ENCODE measurements around the gene SETDB2.

SETDB2 gene, protein sequence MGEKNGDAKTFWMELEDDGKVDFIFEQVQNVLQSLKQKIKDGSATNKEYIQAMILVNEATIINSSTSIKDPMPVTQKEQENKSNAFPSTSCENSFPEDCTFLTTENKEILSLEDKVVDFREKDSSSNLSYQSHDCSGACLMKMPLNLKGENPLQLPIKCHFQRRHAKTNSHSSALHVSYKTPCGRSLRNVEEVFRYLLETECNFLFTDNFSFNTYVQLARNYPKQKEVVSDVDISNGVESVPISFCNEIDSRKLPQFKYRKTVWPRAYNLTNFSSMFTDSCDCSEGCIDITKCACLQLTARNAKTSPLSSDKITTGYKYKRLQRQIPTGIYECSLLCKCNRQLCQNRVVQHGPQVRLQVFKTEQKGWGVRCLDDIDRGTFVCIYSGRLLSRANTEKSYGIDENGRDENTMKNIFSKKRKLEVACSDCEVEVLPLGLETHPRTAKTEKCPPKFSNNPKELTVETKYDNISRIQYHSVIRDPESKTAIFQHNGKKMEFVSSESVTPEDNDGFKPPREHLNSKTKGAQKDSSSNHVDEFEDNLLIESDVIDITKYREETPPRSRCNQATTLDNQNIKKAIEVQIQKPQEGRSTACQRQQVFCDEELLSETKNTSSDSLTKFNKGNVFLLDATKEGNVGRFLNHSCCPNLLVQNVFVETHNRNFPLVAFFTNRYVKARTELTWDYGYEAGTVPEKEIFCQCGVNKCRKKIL

DNA sequence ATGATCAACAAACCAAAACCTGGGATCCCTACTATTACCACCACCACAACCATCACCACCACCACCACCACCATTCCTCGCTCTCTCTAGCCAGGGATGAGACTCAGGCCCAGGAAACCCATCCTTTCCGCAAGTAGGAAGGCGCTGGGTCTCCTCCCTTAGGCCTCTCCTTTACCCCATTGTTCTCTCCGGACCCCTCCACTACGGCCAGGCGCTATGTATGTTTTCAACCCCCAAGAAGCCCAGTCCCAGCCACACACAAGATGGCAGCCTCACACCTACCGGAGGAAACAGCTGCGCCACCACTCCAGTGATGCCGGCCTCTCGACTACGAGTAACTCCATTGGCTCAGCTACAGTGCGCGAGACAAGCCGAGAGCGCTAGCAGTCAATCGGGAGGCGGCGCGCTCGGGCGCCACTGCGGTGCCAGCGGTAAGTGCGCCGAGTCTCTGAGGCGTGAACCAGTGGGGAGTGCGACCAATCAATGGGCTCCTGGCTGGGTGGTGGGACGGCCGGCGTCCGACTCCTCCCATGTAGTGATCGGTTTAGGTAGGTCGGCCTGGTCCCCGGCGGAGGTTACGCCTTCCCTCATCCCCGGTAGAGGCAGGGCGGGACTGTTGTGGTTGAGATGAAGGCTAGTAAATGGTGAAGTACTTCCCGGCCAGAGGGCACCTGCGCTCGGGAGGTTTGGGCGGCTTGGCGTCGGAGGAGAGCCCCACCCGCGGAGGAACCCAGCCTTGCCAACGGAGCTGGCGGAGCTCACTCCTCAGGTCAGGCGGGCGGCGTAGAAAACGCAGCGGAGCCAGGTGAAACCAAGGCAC, at the start of gene SETDB2, which contains the start of gene CAB39L:
Gene SETDB2 (plus strand): TSS at position 571 of the 820 bp plus-strand sequence. CDS start 7,620 bp downstream, outside the sequence.
Gene CAB39L (minus strand): TSS at position 361 of the 820 bp plus-strand sequence. CDS start 61,154 bp downstream, outside the sequence.
- DNase-seq (ENCODE audit: low read depth), result peak; percentile 98

DNA sequence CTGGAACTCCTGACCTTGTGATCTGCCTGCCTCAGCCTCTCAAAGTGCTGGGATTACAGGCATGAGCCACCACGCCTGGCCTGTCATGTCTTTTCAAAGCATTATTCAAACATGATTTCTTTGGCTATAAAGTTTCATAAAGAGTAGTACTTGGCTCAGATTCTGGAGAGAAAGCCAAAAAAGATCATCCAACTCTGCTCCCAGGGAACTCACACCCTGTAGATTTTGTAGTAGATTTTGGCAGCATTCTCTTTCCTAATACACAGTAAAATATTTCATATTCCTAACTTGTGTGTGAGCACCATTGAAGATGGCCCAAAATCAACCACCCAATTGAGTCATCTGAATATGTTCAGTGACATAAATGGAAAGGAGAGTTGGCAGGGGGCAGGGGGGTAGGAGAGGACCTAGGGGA, 48.6 kb upstream of the SETDB2 start:
- peak; percentile 43 for DNase-seq (ENCODE audit: low read depth)

DNA sequence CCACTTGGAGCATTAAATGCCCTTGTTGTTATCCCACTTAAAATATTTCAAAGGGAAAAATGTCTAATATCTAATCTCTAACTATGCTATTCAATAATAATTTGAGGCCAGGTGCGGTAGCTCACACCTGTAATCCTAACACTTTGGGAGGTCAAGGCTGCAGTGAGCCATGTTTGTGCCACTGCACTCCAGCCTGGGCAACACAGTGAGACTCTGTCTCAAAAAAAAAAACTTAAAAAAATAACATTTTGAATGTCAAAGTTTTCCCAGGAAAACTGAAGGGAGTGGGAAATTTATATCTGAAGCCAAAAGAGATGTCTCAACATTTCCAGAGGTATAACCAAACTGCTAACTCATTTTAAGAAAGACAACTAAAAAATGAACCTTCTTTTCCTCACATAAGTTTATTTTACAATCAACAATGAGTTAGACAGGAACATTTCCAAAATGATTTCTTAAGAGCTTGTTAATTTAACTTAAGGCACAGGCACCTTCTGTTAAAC, 48.1 kb upstream of the SETDB2 start:
- no peak for DNase-seq (ENCODE audit: low read depth)

DNA sequence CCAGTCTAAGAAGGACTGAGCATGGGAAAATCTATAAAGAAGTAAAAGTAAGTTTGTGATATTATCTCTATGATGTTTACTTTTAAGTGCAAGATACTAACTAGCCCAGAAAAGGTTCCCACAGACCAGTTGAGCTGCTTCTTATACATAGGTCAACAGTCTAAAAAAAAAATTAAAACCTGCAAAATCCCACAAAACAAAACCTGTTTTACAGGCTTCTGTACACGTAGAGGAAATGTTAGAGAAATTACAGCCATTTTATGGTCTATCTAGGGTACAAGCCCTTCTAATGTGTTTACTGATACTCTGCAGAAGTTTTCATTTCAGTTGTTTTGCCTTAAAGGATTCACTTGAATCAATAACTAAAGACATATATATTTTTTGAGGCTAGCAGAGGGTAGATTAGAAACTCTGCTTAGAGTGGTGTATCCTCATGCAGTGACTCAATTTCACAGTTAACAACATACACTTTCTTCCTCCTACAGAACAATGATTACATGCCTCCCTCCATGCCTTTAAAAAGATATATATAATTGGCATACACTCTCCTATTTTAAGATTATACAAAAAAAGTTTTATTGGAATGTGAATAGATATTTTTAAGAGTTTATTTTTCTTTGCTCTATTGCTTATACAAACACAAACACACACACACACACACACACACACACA, 44.1 kb upstream of the SETDB2 start:
- DNase-seq (ENCODE audit: low read depth), result no peak

DNA sequence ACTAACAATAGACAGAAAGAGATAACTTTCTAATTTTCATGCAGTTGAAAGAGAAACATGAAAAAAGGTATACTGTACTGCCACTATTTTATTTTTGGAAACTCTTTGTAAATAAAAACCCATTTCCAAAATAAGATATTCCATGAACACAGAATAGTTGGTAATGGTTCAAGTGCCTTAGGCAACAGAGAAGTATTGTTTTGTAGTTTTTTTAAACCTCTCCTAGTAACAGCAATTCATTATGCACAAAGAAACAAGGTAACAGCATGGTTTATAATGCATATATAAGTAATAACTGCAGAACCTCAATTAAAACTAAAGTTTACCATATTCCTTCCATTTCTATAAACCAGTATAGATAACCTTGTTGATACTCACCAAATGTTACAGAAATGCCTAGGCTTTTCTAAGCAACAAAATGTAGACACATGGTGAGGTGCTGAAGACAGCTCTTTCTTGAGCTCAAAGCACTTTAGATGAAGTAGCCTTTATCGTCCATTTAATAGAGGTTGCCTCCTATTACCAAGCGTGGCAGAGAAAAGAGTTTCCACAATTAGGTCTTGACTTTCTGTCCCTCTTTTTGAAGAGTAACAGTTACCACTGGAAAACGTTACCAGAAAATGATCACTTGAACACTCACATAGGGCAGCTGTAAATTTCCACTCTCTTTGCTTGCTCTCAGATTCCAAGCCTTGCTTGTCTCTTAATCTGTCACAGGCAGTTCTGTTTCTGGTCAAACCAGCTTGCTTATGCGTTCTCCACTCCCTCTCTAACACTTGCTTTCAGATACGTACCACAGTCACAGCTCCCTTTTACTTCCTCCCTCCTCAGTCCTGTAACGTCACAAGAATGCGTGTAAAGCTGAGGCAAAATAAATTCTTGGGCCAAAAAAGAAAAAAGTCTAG, 43.1 kb upstream of the SETDB2 start:
- no peak for DNase-seq (ENCODE audit: low read depth)

DNA sequence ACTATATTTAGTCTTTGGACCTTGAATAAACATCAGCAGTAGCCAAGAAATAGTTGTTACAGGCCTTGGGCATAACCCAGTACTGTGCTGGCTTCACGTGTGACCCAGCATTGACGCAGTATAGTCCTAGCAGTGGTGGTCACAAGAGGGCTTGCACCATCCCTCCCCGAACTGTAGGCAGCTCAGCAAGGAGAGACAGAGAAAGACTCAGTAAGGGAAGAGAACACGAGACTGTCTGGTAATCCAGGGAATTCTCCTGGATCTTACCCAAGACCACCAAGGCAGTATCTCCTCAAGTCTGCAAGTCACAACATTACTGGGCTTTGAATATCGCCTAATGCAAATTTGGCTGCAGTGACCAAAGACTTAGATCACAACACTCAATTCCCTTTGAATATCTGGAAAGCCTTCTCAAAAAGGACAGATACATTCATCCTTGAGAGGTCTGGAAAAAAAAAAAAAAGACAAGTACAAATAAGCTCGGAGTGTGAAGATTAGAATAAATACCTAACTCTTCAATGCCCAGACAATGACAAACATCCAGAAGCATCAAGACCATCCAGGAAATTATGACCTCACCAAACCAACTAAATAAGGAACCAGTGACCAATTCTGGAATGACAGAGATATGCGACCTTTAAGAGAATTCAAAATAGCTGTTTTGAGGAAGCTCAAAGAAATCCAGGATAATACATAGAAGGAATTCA, 39.9 kb upstream of the SETDB2 start:
- no peak for DNase-seq (ENCODE audit: low read depth)

DNA sequence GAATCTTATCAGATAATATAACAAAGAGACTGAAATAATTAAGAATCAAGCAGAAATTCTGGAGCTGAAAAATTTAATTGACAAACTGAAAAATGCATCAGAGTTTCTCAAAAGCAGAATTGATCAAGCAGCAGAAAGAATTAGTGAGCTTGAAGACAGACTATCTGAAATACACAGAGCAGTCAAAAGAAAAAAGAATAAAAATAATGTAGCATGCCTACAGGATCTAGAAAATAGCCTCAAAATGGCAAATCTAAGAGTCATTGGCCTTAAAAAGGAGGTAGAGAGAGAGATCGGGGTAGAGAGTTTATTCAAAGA, 39.4 kb upstream of the SETDB2 start:
- no peak for DNase-seq (ENCODE audit: low read depth)

DNA sequence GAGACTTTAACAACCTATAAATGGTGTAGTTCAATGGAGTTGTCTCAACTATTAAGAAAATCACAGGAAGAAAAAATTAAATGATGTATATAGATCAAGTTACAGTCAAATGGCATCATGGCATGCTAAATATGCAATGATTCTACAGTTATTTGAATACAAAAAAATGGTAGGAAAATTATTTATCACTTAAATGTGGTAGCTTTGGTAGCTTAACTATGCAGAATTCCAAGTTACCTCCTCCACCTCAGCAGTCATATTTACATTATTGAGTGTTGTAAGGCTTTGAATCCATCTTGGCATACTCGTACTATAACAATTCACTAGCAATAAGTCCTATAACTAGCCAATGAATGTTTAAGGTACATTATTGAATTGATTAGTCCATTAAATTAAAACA, 37.0 kb upstream of the SETDB2 start:
- no peak for DNase-seq (ENCODE audit: low read depth)

DNA sequence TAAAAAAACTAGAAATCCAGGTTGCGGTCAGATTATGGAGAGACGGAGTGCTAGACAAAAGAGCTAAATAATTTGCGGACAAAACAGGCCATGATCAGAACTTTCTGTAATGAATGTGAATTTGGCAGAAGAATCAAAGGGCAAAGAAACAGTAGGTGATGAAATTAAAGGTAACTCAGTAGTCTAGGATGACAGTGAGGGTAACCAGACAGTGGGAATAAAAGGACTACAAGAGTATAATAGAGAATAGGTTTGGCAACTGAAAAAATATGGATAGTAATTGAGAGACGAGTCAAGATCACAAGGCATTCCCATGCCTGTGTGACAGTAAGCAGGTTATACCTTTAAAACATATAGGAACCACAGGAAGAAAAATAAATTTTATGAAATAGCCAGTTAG, 36.1 kb upstream of the SETDB2 start:
- no peak for DNase-seq (ENCODE audit: low read depth)

DNA sequence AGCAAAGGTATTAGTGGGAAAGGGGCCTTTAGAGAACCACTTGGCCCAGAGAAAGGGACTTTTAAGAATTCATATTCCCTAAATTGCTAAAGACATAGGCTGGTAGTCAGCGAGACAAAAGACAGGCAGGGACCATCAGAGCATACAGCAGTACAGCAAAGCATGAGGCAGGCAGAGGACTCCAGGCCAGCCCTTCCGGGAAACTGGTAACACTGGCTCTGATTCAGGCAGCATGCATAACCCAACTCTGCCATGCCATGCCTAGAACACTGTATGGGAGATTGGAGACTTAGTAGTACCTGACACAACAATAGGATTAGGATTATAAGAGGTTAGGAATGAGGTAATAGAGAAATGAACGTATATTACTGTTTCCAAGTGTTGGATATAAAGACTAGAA, 35.1 kb upstream of the SETDB2 start:
- DNase-seq (ENCODE audit: low read depth), result no peak

DNA sequence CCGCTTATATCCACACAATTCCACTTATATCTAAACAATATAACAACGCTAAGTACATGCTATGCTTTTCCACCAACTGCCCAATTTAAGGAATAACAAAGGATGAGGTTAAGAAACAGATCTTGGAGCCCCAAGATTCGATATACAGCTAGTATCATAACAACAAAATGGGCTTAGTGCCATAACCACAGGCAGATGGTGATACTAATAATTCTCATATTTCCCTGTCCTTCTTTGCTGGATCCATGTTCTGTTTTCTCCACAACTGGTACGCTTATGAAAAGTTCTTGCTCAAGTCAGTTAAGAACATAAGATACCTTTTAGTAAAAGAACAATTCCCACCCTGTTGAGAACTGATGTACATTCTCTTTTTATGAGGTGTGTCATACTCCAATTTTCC, 34.1 kb upstream of the SETDB2 start:
- no peak for DNase-seq (ENCODE audit: low read depth)

DNA sequence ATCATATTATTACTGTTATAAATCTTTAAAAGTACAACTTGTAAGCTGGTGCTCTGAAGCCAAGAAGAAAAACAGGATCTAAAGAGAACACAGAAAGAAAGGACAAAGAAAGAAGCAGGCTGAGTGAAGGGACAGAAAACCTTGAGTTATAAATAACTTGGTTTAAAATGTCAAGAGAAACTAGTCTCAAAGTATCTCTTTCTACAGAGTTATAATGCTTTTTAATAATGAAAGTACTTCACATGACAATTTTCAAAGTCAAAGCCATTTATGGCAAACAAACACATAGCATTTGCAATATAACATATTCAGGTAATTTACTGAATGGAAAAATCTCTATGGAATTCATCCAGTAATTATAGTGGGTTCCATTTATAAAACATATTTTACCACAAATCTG, 33.6 kb upstream of the SETDB2 start:
- no peak for DNase-seq (ENCODE audit: low read depth)

DNA sequence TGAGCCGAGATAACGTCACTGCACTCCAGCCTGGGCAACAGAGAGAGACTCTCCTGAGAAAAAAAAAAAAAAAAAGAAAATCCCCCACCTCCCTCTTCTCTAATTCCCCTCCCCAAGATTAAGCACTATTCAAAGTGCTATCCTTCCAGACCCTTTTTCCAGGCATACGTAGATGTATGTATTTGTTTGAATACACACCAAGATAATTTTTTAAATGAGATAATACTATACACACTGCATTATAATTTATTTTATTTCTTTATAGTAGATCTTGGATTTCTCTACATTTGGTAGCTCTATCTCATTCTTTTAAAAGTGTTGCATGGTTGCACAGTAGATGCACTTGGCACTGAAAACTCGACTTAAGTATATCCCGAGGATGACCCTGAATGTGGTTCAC, 32.7 kb upstream of the SETDB2 start:
- no peak for DNase-seq (ENCODE audit: low read depth)

DNA sequence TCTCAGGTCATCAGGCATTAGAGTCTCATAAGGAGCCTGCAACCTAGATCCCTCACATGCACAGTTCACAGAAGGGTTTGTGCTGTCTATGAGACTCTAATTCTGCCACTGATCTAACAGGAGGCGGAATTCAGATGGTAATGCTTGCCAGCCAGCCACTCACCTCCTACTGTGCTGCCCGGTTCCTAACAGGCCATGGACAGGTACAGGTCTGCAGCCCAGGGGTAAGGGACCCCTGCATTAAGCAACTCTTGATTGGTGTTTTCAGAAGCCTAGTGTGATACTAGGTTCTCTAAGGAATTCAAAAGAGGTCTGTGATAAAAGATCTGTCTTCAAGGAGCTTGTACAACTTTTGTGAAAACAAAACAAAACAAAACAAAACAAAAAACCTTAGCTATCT, 31.3 kb upstream of the SETDB2 start:
- DNase-seq (ENCODE audit: low read depth), result no peak

DNA sequence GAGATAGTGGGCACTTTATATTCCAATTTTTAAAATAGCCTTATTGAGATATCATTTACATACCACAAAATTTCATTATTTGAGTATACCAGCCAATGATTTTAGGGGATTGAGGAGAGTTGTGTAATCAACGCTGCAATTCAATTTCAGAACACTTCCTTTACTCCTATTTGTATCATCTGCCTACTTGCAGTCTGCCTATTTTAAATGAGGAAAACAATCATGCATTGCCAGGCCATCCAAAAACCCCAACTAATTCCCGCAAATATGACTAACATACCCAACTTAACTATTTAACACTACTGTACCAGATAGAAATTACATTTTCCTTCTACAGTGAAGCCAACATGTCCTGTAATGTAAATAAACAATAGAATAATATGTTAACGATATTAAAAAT, 26.9 kb upstream of the SETDB2 start:
- DNase-seq (ENCODE audit: low read depth), result no peak

DNA sequence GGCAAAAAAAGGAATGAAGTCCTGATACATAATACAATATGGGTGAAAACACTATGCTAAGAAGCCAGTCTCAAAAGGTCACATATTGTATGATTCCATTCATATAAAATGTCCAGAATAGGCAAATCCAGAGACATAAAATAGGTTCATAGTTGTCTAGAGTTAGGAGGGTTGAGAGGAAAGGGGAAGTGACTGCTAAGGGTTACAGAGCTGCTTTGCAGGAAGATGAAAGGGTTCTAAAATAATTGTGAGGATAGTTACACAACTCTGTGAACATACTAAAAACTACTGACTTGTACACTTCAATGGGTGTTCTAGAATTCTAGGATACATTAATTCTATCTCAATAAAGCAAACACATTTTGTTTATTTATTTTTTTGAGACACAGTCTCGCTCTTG, 25.9 kb upstream of the SETDB2 start:
- DNase-seq (ENCODE audit: low read depth), result no peak

DNA sequence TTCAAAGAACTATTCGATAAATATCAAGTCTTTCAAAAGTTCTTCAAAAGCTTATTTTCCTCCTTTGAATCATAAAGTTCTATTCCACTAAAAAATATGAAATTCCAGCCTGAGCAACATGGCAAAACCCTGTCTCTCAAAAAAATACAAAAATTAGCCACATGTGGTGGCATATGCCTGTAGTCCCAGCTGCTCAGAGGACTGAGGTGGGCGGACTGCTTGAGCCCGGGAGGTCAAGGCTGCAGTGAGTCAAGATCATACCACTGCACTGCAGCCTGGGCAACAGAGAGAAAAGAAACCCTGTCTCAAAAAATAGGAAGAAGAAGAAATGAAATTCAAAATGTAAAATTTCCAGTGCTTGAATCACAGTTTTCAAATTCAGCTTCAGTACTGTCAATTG, 24.8 kb upstream of the SETDB2 start:
- no peak for DNase-seq (ENCODE audit: low read depth)

DNA sequence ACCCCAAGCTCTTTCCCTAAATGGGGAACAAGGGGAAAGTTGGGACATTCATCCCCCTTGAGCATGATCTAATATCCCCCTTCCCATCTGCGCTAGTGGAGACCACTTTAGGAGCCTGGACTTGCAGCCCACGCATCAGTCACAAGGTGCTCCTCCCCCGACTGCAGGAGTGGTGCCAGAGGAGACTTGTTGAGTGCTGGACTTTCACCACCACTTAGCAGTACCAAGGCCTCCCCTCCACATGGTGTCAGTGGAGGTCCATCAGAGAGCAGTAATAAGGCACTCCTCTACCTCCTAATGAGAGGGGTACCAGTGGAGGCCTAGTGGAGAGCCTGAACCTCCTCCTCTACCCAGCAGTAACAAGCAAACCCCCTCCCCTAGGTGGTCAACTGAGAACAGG, 22.7 kb upstream of the SETDB2 start:
- no peak for DNase-seq (ENCODE audit: low read depth)

DNA sequence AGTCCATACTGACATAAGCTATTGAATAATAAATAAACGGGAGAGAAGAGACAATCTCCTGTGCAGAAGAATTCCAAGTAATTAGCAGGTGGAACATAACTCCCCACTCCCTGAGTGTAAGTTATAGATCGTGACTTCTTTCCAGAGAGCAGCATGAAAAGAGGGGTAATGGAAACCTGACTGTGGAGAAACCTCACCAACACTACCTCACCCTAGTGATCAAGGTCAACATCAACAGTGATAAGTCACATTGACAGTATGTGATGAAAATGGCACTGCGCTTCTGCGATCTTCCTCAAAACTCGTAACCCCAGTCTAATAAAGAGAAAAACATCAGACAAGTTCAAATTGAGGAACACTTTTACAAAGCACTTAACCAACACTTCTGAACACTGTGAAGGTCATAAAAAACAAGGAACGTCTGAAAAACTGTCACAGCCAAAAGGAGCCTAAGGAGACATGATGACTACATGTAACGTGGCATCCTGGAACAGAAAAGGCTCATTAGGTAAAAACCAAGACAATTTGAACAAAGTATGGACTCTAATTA, 20.0 kb upstream of the SETDB2 start:
- no peak for DNase-seq (ENCODE audit: low read depth)
